ENCODE measurements around the gene ATP6V0E2.
A peak's percentile ranks its signal among the peaks of the same experiment; 100 is the strongest.

Gene ATP6V0E2

GRCh38 chr7:149846021-149846420, 27.7 kb upstream of the ATP6V0E2 start:
- H3K4me3 ChIP-seq (ENCODE audit: low read depth, low read length) = no peak overlapping the region
- TF ChIP-seq POLR2A (IDR thresholded peaks at IDR 0.05; ENCODE audit: extremely low read depth, insufficient read length) (no peak), MYC (IDR thresholded peaks at IDR 0.05; ENCODE audit: low read depth, low read length) (no peak), CTCF (IDR thresholded peaks at IDR 0.05; ENCODE audit: low read depth, low read length) (no peak), MAX (IDR thresholded peaks at IDR 0.05; ENCODE audit: low read depth, low read length) (no peak)
- DNase-seq (ENCODE audit: low read depth) = no peak

DNA sequence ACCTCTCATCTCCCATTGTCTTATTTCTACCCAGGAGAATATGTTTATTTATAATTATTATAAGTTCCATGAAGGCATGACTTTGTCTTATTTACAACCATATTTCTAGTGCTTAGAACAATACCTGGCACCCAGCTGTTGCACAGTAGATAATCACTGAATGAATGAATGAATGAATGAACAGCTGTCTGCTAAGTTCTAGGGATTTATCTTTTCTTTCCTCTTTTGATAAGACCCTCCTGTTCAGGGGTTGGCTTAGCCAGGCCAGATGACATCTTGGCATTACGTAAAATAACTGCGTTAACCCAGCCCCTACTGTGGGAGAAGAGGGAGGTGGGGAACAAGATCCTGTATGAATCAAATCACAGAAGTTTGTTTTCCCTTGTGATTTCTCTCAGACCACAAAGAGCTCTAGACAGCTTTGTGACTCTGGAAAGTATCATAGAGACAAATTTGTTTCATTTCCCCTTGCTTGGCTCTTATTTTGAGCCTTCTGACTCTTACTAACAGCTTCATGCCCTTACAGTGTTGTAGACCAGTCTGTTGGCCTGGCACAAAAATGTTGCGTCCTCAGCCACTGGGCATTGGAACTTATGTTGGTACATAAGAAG, 27.2 kb upstream of the ATP6V0E2 start:
- H3K4me3 ChIP-seq (ENCODE audit: low read depth, low read length) = no peak overlapping the region
- peak; percentile 31 for DNase-seq (ENCODE audit: low read depth)
- TF ChIP-seq MAX (IDR thresholded peaks at IDR 0.05; ENCODE audit: low read depth, low read length) = no peak
- TF ChIP-seq MYC (IDR thresholded peaks at IDR 0.05; ENCODE audit: low read depth, low read length) = no peak
- TF ChIP-seq CTCF (IDR thresholded peaks at IDR 0.05; ENCODE audit: low read depth, low read length) = no peak
- no peak for TF ChIP-seq POLR2A (IDR thresholded peaks at IDR 0.05; ENCODE audit: extremely low read depth, insufficient read length)

DNA sequence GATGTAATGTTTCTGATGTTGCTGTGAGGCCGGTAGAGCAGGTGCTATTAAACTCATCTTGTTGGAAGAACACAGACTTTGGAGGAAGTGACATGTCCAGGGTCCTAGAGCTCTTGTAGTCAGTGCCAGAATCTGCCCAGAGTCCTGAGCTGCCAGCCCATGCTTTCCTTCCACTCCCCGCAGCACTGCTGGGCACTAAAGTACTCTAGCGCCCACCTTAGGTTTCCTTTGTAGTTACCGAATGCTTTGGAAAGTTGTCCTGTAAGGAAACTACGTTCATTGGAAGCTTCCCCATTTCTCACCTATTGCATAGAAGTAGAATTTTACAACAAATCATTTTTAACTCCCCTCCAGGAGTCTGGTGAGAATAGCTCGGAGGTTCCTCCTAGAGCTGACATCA, 24.6 kb upstream of the ATP6V0E2 start:
- DNase-seq (ENCODE audit: low read depth) = no peak
- H3K4me3 ChIP-seq (ENCODE audit: low read depth, low read length) = no peak overlapping the region
- TF ChIP-seq CTCF (IDR thresholded peaks at IDR 0.05; ENCODE audit: low read depth, low read length) (peak; percentile 10), MYC (IDR thresholded peaks at IDR 0.05; ENCODE audit: low read depth, low read length) (no peak)

DNA sequence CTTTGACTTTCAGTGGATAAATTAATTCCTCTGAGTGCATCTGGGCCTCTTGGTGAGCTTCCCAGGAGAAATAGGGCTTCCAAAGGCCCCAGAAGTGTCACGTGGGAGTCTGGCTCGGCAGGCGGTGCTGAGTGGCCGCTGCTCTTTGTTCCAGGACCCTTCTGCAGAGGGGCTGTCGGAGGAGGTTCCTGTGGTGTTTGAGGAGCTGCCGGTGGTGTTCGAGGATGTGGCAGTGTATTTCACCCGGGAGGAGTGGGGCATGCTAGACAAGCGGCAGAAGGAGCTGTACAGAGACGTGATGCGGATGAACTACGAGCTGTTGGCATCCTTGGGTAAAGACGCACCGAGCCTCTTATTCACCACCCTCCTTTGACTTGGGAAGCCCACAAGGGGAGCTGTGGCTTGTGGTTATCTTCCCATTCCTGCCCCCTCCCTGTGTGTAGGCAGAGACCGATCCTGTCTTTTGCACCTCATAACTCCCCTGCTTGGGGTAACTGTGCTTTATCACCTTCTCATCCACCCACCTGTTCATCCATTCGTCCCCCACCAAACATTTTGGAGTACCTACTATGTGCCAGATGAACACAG, 23.7 kb upstream of the ATP6V0E2 start:
- H3K4me3 ChIP-seq (ENCODE audit: low read depth, low read length) = no peak overlapping the region
- no peak for TF ChIP-seq MAX (IDR thresholded peaks at IDR 0.05; ENCODE audit: low read depth, low read length)
- no peak for TF ChIP-seq POLR2A (IDR thresholded peaks at IDR 0.05; ENCODE audit: extremely low read depth, insufficient read length)
- no peak for TF ChIP-seq MYC (IDR thresholded peaks at IDR 0.05; ENCODE audit: low read depth, low read length)
- TF ChIP-seq CTCF (IDR thresholded peaks at IDR 0.05; ENCODE audit: low read depth, low read length) = no peak
- DNase-seq (ENCODE audit: low read depth) = no peak

- DNase-seq (ENCODE audit: low read depth) = no peak
- no peak for TF ChIP-seq POLR2A (IDR thresholded peaks at IDR 0.05; ENCODE audit: extremely low read depth, insufficient read length)
- TF ChIP-seq MYC (IDR thresholded peaks at IDR 0.05; ENCODE audit: low read depth, low read length) = no peak
- TF ChIP-seq MAX (IDR thresholded peaks at IDR 0.05; ENCODE audit: low read depth, low read length) = no peak
- TF ChIP-seq CTCF (IDR thresholded peaks at IDR 0.05; ENCODE audit: low read depth, low read length) = no peak
- H3K4me3 ChIP-seq (ENCODE audit: low read depth, low read length) = no peak overlapping the region
Measured at GRCh38 chr7:149850716-149851115, 23.1 kb upstream of the ATP6V0E2 start.
